SK-N-SH treated with all-trans-retinoic acid at 6 μM for 48 hours (cell line): ENCODE data around the gene LDHAL6B.

Experiments used
- ATAC-seq: fragments of 200-7000 bp; cut with Tn5 transposase; 3 replicates; pipeline ENCODE4 v1.9.1; 2020; ENCODE audit warnings: mild to moderate bottlenecking, moderate library complexity
- ARNTL ChIP-seq: fragments of 450-650 bp; formaldehyde crosslinking; IDR thresholded peaks from 2 replicates; pipeline ENCODE4 v1.5.0; 2020; ENCODE audit warnings: low read depth, mild to moderate bottlenecking, moderate library complexity, borderline replicate concordance
- BACH2 ChIP-seq: fragments of 250-450 bp; sonication (Bioruptor Pico); IDR thresholded peaks from 2 replicates; pipeline ENCODE4 v1.9.0; 2021; ENCODE audit warnings: mild to moderate bottlenecking, borderline replicate concordance
- CREB5 ChIP-seq: fragments of 250-450 bp; sonication (Bioruptor Pico); IDR thresholded peaks from 2 replicates; pipeline ENCODE4 v1.5.1; 2020; ENCODE audit warnings: low read depth, mild to moderate bottlenecking, moderate library complexity
- CSDC2 ChIP-seq: fragments of 250-450 bp; sonication (Bioruptor Pico); IDR thresholded peaks from 2 replicates; pipeline ENCODE4 v1.5.0; 2020; ENCODE audit warnings: mild to moderate bottlenecking, moderate library complexity
- CSRNP3 ChIP-seq: fragments of 250-450 bp; sonication (Bioruptor Pico); IDR thresholded peaks from 2 replicates; pipeline ENCODE4 v1.5.1; 2021; ENCODE audit warnings: mild to moderate bottlenecking, moderate library complexity
- ESRRG ChIP-seq: fragments of 250-450 bp; sonication (Bioruptor Pico); IDR thresholded peaks from 2 replicates; pipeline ENCODE4 v1.6.1; 2021; ENCODE audit warnings: mild to moderate bottlenecking
- GLIS3 ChIP-seq: fragments of 250-450 bp; sonication (Bioruptor Pico); IDR thresholded peaks from 2 replicates; pipeline ENCODE4 v1.5.0; 2020; ENCODE audit warnings: mild to moderate bottlenecking, moderate library complexity
- ISL1 ChIP-seq: fragments of 250-450 bp; sonication (Bioruptor Pico); IDR thresholded peaks from 2 replicates; pipeline ENCODE4 v2.1.2; 2022; ENCODE audit warnings: mild to moderate bottlenecking, moderate library complexity
- OSR1 ChIP-seq: fragments of 250-450 bp; sonication (Bioruptor Pico); IDR thresholded peaks from 2 replicates; pipeline ENCODE4 v1.8.0; 2022; ENCODE audit warnings: moderate library complexity, mild to moderate bottlenecking, inconsistent platforms
- POU6F1 ChIP-seq: fragments of 250-450 bp; sonication (Bioruptor Pico); IDR thresholded peaks from 2 replicates; pipeline ENCODE4 v1.8.0; 2021; ENCODE audit warnings: low read depth, mild to moderate bottlenecking, moderate library complexity, borderline replicate concordance
- PPARA ChIP-seq: fragments of 250-450 bp; sonication (Bioruptor Pico); IDR thresholded peaks from 2 replicates; pipeline ENCODE4 v1.5.0; 2020; ENCODE audit warnings: mild to moderate bottlenecking, borderline replicate concordance
- RARB ChIP-seq: fragments of 250-450 bp; sonication (Bioruptor Pico); IDR thresholded peaks from 2 replicates; pipeline ENCODE4 v1.8.0; 2021; ENCODE audit warnings: mild to moderate bottlenecking, moderate library complexity
- SNAI2 ChIP-seq: fragments of 250-450 bp; sonication (Bioruptor Pico); IDR thresholded peaks from 2 replicates; pipeline ENCODE4 v1.5.0; 2020; ENCODE audit warnings: mild to moderate bottlenecking, moderate library complexity
- TCF4 ChIP-seq: fragments of 250-450 bp; sonication (Bioruptor Pico); IDR thresholded peaks from 2 replicates; pipeline ENCODE4 v1.8.0; 2021; ENCODE audit warnings: mild to moderate bottlenecking, moderate library complexity, borderline replicate concordance
- TOX ChIP-seq: fragments of 250-450 bp; sonication (Bioruptor Pico); IDR thresholded peaks from 2 replicates; pipeline ENCODE4 v1.8.0; 2021; ENCODE audit warnings: mild to moderate bottlenecking, moderate library complexity, borderline replicate concordance
- TSHZ2 ChIP-seq: fragments of 250-450 bp; sonication (Bioruptor Pico); IDR thresholded peaks from 2 replicates; pipeline ENCODE4 v1.5.0; 2020; ENCODE audit warnings: mild to moderate bottlenecking, moderate library complexity
- ZC3H10 ChIP-seq: fragments of 250-450 bp; sonication (Bioruptor Pico); IDR thresholded peaks from 2 replicates; pipeline ENCODE4 v1.5.1; 2021; ENCODE audit warnings: mild to moderate bottlenecking, moderate library complexity
- ZFP3 ChIP-seq: fragments of 250-450 bp; sonication (Bioruptor Pico); IDR thresholded peaks from 2 replicates; pipeline ENCODE4 v1.5.0; 2020; ENCODE audit warnings: mild to moderate bottlenecking, moderate library complexity
- ZFP30 ChIP-seq: fragments of 450-650 bp; formaldehyde crosslinking; IDR thresholded peaks from 2 replicates; pipeline ENCODE4 v1.5.0; 2022; ENCODE audit warnings: mild to moderate bottlenecking, moderate library complexity
- ZNF565 ChIP-seq: fragments of 450-650 bp; formaldehyde crosslinking; conservative IDR thresholded peaks from 2 replicates; pipeline ENCODE4 v1.5.0; 2020; ENCODE audit warnings: low read depth, mild to moderate bottlenecking, moderate library complexity
- ZNF8 ChIP-seq: fragments of 450-650 bp; formaldehyde crosslinking; IDR thresholded peaks from 2 replicates; pipeline ENCODE4 v1.5.0; 2020; ENCODE audit warnings: mild to moderate bottlenecking, moderate library complexity

Gene LDHAL6B

GRCh38 chr15:59249816-59250215, 43.2 kb downstream of the LDHAL6B start:
- TF ChIP-seq GLIS3 (no peak), TSHZ2 (CRISPR knock-in tag) (no peak), ESRRG (CRISPR knock-in tag) (no peak), ISL1 (CRISPR knock-in tag) (no peak), POU6F1 (CRISPR knock-in tag) (no peak), ZFP3 (no peak), ZC3H10 (CRISPR knock-in tag) (no peak), ZNF8 (CRISPR knock-in tag) (no peak), TCF4 (CRISPR knock-in tag) (no peak), SNAI2 (no peak), ZFP30 (CRISPR knock-in tag) (no peak), OSR1 (CRISPR knock-in tag) (no peak), PPARA (CRISPR knock-in tag) (no peak), RARB (CRISPR knock-in tag) (no peak), TOX (no peak), CREB5 (no peak), CSRNP3 (no peak), BACH2 (CRISPR knock-in tag) (no peak)
- no peak for ATAC-seq

DNA sequence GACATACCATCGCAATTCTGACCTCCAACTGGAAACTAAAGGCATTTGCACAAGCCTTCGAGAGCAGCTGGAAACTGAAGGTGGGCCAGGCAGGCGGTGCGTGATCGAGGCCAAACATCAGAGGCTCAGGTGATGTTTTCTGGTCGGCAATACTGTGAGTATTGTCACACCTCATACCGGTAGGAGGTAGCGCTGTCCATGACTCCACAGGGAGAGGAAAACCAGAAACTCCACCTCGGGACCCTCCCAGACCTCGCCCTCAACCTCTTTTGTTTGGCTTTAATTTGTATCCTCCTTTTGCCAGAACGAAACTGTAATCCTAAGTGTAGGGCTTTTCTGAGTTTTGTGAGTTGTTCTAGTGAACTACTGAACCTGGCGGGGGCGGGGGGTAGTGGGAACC, 43.6 kb downstream of the LDHAL6B start:
- TF ChIP-seq RARB (CRISPR knock-in tag) (no peak), CREB5 (no peak), TSHZ2 (CRISPR knock-in tag) (no peak), TCF4 (CRISPR knock-in tag) (no peak), ZFP30 (CRISPR knock-in tag) (no peak), OSR1 (CRISPR knock-in tag) (no peak), GLIS3 (no peak), ZC3H10 (CRISPR knock-in tag) (no peak), ZNF8 (CRISPR knock-in tag) (no peak), CSRNP3 (no peak), ISL1 (CRISPR knock-in tag) (no peak), SNAI2 (no peak), ARNTL (CRISPR knock-in tag) (no peak), ESRRG (CRISPR knock-in tag) (no peak), CSDC2 (CRISPR knock-in tag) (no peak), PPARA (CRISPR knock-in tag) (no peak), ZNF565 (no peak), ZFP3 (no peak)
- no peak for ATAC-seq
